Aorta (tissue), 5 donors: ENCODE data around the gene SLFN13. TPM values are rescaled to one million over a fixed set of nuclear protein-coding genes. Genes with fewer than 3 reads are reported as not detected.
"Not testable (repeated sequence)": the region's sequence is repeated elsewhere in the genome, so short reads cannot be mapped to it uniquely, and the experiment has no call there.

Experiments
- ATAC-seq: fragments of 200-7000 bp; cut with Tn5 transposase; one replicate; pipeline ENCODE4 v1.9.1; 2022; ENCODE audit warnings: moderate library complexity; ENCODE audit not compliant: low FRiP score
- DNase-seq, 2 donors: peaks; one replicate each; pipeline ENCODE4 v3.0.0-alpha.2; 2020
- H3K27ac ChIP-seq, 2 donors: one replicate each; pipeline ENCODE4 v1.5.1; 2013; ENCODE audit warnings: low read length in 2 of 2, mild to moderate bottlenecking in 2 of 2, moderate library complexity in 2 of 2, control low read depth in 1 of 2, inconsistent platforms in 1 of 2, low read depth in 1 of 2
- H3K27me3 ChIP-seq, 2 donors: one replicate each; pipeline ENCODE4 v1.6.1; 2013; ENCODE audit warnings: control low read depth in 1 of 2, low read length in 1 of 2, mild to moderate bottlenecking in 1 of 2, moderate library complexity in 1 of 2; ENCODE audit not compliant: insufficient read depth in 2 of 2, control insufficient read depth in 1 of 2
- H3K36me3 ChIP-seq, 2 donors: one replicate each; pipeline ENCODE4 v1.6.1; 2013; ENCODE audit warnings: control low read depth in 1 of 2, low read length in 1 of 2, mild to moderate bottlenecking in 1 of 2; ENCODE audit not compliant: insufficient read depth in 2 of 2, control insufficient read depth in 1 of 2
- H3K4me1 ChIP-seq, 2 donors: one replicate each; pipeline ENCODE4 v1.6.1; 2013; ENCODE audit warnings: low read length in 2 of 2, control low read depth in 1 of 2, mild to moderate bottlenecking in 1 of 2, moderate library complexity in 1 of 2; ENCODE audit not compliant: insufficient read depth in 2 of 2, control insufficient read depth in 1 of 2
- H3K4me3 ChIP-seq, 2 donors: one replicate each; pipeline ENCODE4 v1.5.1; 2013; ENCODE audit warnings: low read length in 2 of 2, control low read depth in 1 of 2, mild to moderate bottlenecking in 1 of 2
- H3K9me3 ChIP-seq: one replicate; pipeline ENCODE4 v1.6.1; 2013; ENCODE audit warnings: mild to moderate bottlenecking, low read length; ENCODE audit not compliant: control insufficient read depth
- WGBS, 2 donors: extraction: QIAGEN DNeasy Blood & Tissue Kit; methylation state at CpG; one replicate each; pipeline ENCODE4 v1.1.7; 2013; 5-methylcytosine and 5-hydroxymethylcytosine counted together
- intact Hi-C, 2 donors: fragments of 100-400 bp; cut with DNase I; formaldehyde crosslinking; loops; one replicate each; pipeline versions ENCODE4 v1.14.2 to v1.15.0; 2022
- polyA plus RNA-seq, 2 donors: library from polyadenylated mRNA; stranded (reverse); fragments of 200-250 nt; gene quantifications; one replicate each; pipeline ENCODE4 v1.2.3, GENCODE V29; 2013
- total RNA-seq, 2 donors: library from RNA; stranded (reverse); fragmentation: NEBNext Ultra II Directional; extraction: Animal tissue kit (Norgen Biotek cat#: 25700); gene quantifications; one replicate each; pipeline ENCODE4 v1.2.1, GENCODE V29; 2021
- donor health status: healthy with polysubstance abuse.
- donor health status: Bipolar disorder and iron deficiency.
- donor health status: DM: no; HTN: no; CAD: no.
- donor health status: DM: no; HTN: no; CAD: no.
- donor health status: DM: yes; HTN: yes; CAD: no.

Gene SLFN13
- total and polyA plus RNA-seq, 4 donors = 1.5 to 31.0 (median 10.0) TPM

DNA sequence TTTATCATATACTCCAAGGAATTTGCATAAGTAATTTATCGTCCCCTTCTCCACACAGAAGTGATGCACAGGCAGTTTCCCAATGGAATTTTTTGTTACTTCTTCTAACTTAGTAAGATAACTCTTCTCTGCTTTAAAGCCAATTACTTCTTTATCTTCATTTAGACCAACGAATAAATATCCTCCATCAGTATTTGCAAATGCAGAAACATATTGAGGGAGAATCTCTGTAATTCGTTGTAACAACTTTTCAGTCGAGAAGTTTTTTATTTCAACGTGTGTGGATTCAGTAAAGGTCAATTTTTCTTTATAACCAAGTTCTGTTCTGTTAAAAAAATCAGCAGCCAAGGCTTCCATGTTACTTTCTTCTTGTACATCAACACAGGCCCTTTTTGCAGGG is 30.7 kb upstream of the SLFN13 start:
- Histone ChIP-seq H3K27ac (no peak overlapping the region), H3K4me3 (no peak overlapping the region), H3K36me3 (no peaks in the 10 kb centered on the region), H3K4me1 (no peaks in the 10 kb centered on the region), H3K9me3 (no peaks in the 10 kb centered on the region), H3K27me3 (peaks cover 0 to 2% of the 10 kb centered on the region in 2 donors)
- intact Hi-C loops = no loop called here
- ATAC-seq (no peak), DNase-seq (no peak)
- WGBS, 2 donors = 69 to 71% methylated on average over 5 of the region's 5 CpGs

DNA sequence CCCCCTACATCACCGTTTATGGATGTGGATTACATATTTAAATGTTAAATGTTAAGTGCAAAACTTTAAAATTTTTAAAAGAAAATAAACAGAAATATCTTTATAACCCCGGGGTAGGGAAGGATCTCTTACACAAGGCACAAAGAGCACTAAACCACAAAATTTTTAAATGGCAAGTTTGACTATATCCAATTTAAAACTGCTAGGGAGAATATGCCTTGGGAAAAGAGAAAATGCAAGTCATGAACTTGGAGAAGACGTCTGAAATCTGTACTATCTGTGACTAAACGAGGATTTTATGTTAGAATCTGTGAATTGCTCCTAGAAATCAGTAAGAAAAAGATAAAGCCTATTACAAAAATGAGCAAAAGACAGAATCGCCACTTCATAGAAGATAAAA is 28.7 kb upstream of the SLFN13 start:
- intact Hi-C loops = no loop called here
- Histone ChIP-seq H3K4me3 (no peak overlapping the region), H3K27me3 (peaks cover 0 to 2% of the 10 kb centered on the region in 2 donors), H3K27ac (no peak overlapping the region), H3K9me3 (no peaks in the 10 kb centered on the region), H3K36me3 (no peaks in the 10 kb centered on the region), H3K4me1 (no peaks in the 10 kb centered on the region)
- no peak for ATAC-seq
- 67 to 68% methylated on average over 5 of the region's 5 CpGs for WGBS, 2 donors
- DNase-seq = no peak

DNA sequence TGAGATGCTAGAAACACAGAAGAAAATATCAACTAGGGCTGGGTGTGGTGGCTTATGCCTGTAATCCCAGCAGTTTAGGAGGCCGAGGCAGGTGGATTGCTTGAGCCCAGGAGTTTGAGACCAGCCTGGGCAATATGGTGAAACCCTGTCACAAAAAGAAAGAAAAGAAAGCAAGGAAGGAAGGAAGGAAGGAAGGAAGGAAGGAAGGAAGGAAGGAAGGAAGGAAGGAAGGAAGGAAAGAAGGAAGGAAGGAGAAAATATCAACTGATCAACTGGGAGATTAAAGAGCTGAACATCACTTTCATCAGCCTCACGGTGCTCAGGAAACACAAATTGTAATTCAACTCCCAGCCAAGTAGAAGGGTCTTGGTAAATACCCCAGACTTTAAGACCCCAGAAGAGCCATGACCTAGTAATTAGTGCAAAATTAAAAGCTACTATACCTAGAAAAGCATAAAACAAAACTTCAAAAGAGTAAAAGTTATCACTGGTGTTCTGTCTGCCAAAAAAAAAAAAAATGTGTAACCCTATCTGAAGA is 27.8 kb upstream of the SLFN13 start:
- ATAC-seq (no peak), DNase-seq (no peak)
- Histone ChIP-seq H3K27me3 (peaks cover 0 to 2% of the 10 kb centered on the region in 2 donors), H3K36me3 (no peaks in the 10 kb centered on the region), H3K4me3 (no peak overlapping the region), H3K27ac (no peak overlapping the region), H3K4me1 (no peaks in the 10 kb centered on the region), H3K9me3 (no peaks in the 10 kb centered on the region)
- intact Hi-C loops = no loop called here
- WGBS, 2 donors = 68 to 75% methylated on average over 2 of the region's 2 CpGs

DNA sequence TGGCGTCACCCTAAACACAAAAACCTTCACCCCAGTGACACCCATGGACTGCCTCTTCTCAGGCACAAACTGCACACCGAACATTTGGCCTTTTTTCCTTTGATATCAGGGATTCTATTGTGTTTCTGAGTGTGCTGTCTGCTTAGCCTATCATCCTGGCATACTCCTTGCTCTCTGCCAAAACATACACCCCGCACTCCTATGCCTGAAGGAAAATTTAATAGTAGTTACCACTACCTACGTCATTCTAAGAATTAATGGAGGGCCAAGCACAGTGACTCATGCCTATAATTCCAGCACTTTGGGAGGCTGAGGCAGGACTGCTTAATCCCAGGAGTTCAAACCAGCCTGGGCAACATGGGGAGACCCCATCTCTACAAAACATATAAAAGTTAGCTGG is 19.9 kb upstream of the SLFN13 start:
- Histone ChIP-seq H3K4me3 (no peak overlapping the region), H3K27me3 (no peaks in the 10 kb centered on the region), H3K36me3 (no peaks in the 10 kb centered on the region), H3K4me1 (no peaks in the 10 kb centered on the region), H3K27ac (no peak overlapping the region), H3K9me3 (no peaks in the 10 kb centered on the region)
- WGBS, 2 donors = 62 to 63% methylated on average over 4 of the region's 4 CpGs
- ATAC-seq (no peak), DNase-seq (no peak)
- intact Hi-C loops = no loop called here

DNA sequence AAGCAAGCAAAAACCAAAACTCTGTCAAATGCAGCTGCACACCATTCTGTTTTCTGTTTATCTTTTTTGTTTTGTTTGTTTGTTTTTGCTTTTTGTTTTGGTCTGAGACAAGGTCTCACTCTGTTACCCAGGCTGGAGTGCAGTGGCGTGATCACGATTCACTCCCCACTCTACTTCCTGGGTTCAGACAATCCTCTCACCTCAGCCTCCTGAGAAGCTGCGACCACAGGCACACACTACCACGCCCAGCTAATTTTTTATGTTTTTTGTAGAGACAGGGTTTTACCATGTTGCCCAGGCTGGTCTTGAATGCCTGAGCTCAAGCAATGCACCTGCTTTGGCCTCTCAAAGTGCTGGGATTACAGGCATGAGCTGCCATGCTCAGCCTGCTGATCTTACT is 19.3 kb upstream of the SLFN13 start:
- H3K36me3 ChIP-seq = no peaks in the 10 kb centered on the region
- no peak overlapping the region for H3K27ac ChIP-seq
- no peak overlapping the region for H3K4me3 ChIP-seq
- H3K27me3 ChIP-seq = no peaks in the 10 kb centered on the region
- no peaks in the 10 kb centered on the region for H3K9me3 ChIP-seq
- 84 to 86% methylated on average over 4 of the region's 4 CpGs for WGBS, 2 donors
- intact Hi-C loops = no loop called here
- ATAC-seq (no peak), DNase-seq (no peak)
- H3K4me1 ChIP-seq = no peaks in the 10 kb centered on the region

DNA sequence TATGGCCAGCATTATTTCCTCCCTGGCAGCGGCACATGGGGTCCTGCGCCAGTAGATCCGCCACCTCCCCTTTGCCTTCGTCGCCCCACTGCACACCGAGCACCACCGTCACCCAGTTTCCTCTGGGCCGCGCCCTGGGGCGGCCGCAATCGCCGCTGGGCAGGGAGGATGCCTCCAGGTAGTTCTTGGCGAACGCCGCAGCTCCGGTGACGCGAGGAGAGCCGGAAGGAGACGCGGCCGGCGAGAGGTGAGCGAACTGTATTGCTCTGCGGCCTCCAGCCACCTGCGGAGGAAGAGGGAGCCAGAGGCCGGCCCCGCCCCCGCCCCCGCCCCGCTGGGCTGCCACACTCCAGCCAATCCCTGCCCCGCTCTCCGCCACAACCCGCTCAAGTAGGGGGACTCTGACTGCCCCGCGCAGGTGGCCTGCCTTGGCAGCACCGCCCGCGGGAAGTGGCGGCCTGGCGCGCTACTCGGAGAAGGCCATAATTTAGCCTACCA is 11.8 kb upstream of the SLFN13 start:
- intact Hi-C loops = no loop called here
- 9 to 10% methylated on average over 42 to 44 of the region's 44 CpGs for WGBS, 2 donors
- Histone ChIP-seq H3K4me3 (no peak overlapping the region), H3K27ac (no peak overlapping the region), H3K9me3 (no peaks in the 10 kb centered on the region), H3K27me3 (peaks cover 0 to 2% of the 10 kb centered on the region in 2 donors), H3K4me1 (no peaks in the 10 kb centered on the region), H3K36me3 (no peaks in the 10 kb centered on the region)
- peak; percentile 49 to 77 for DNase-seq
- ATAC-seq = peak; percentile 29

DNA sequence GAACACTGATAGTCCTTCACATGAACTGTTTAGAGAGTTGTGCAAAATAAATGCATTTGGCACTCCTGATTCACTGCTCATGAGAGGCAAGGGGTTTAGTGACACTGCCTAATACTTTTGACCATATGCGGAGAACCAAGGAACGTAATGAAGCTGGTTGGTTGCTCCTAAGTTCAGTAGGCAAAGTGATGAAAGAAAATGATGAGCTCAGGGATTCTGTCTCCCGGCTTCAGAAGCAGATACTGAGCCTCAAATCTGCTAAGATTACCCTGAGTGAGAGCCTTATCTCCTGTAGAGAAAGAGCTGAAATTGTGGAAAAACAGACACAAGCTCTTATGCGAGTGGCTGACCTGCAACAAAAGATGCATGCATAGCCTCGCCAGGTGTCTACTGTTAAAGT is 5.5 kb upstream of the SLFN13 start:
- DNase-seq, H3K27ac ChIP-seq, intact Hi-C loops, H3K4me1 ChIP-seq, H3K36me3 ChIP-seq, H3K9me3 ChIP-seq, H3K27me3 ChIP-seq, ATAC-seq, H3K4me3 ChIP-seq: not testable (repeated sequence)
- 89 to 90% methylated on average over 5 of the region's 5 CpGs for WGBS, 2 donors

DNA sequence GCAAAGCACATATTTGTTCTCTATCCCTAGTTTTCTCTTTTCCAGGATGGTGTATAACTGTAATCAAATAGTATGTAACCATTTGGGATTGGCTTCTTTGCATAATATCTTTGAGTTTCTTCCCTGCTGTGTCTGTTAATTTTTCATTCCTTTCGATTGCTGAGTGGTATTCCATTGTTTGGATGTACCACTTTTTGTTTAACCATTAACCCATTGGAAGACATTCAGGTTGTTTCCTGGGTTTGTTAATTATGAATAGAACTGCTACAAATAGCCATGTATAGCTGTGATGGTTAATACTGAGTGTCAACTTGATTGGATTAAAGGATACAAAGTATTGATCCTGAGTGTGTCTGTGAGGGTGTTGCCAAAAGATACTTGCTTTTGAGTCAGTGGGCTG is 4.6 kb upstream of the SLFN13 start:
- Histone ChIP-seq H3K27ac (no peak overlapping the region), H3K36me3 (no peaks in the 10 kb centered on the region), H3K9me3 (no peaks in the 10 kb centered on the region), H3K27me3 (peaks cover 0 to 1% of the 10 kb centered on the region in 2 donors), H3K4me1 (no peaks in the 10 kb centered on the region), H3K4me3 (no peak overlapping the region)
- intact Hi-C loops = no loop called here
- DNase-seq (no peak), ATAC-seq (no peak)
- 64 to 67% methylated on average over 1 of the region's 1 CpG for WGBS, 2 donors

DNA sequence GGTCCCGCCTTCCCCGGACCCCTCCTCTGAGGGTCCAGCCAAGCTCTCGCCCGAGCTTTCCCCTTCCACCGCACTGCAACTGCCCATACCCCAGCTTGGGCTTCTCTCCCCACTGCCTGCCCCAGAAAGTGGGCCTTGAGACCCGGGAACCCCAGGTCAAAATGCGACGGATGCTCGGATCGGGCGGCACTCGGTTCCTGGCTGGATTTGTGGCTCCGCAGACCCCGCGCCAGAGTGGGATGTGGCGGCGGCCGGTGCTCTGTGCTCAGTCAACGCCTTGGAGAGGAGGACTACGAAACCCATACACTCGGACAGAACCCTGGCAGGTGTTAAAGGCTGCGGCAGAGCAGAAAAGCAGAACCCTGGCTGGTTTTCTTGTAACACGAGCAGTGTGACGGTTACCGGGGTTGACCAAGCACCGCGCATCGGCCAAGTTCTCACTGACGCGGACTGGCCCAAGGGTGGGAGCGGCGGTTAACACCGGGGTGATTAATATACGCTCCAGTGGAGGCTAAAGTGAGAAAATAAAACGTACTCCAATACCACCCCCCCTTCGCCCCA is 885 bp upstream of the SLFN13 start:
- no peaks in the 10 kb centered on the region for H3K4me1 ChIP-seq
- 5 to 9% methylated on average over 36 of the region's 36 CpGs for WGBS, 2 donors
- H3K27ac ChIP-seq = no peak overlapping the region
- DNase-seq = peak; percentile 63 to 81
- no peaks in the 10 kb centered on the region for H3K36me3 ChIP-seq
- H3K4me3 ChIP-seq = peak overlapping the region; percentile 18 to 27
- H3K9me3 ChIP-seq = no peaks in the 10 kb centered on the region
- peak; percentile 62 for ATAC-seq
- no peaks in the 10 kb centered on the region for H3K27me3 ChIP-seq
- intact Hi-C loops = no loop called here
